ENCODE measurements around the gene IL36A. TPM values are rescaled to one million over a fixed set of nuclear protein-coding genes. Genes with fewer than 3 reads are reported as not detected.

Gene IL36A
- total and polyA plus RNA-seq, 2 donors (not counting 3 experiments of a cell fraction or from before 2014, with no cell fraction given) = not detected

GRCh38 chr2:113046465-113046864 lies 41.2 kb downstream of the IL36A start:
- Histone ChIP-seq H3K9me1 (replicated peaks; ENCODE audit: control insufficient read depth, extremely low read depth, insufficient read depth, low read length) (no peaks in the 10 kb centered on the region), H3K27me3 (ENCODE audit: control insufficient read depth in 2 of 2, insufficient read depth in 2 of 2, low read length in 2 of 2) (peaks cover 0 to 3% of the 10 kb centered on the region in 2 experiments), H3K36me3 (ENCODE audit: control insufficient read depth in 2 of 2, extremely low read depth in 1 of 2, insufficient read depth in 2 of 2, low read length in 2 of 2) (no peaks in the 10 kb centered on the region), H2AFZ (ENCODE audit: low read depth, low read length) (no peak overlapping the region), H3K4me3 (replicated peaks in 1 of 3; ENCODE audit: insufficient read depth in 1 of 3, low read depth in 1 of 3, low read length in 3 of 3) (no peak overlapping the region), H3K79me2 (ENCODE audit: control insufficient read depth, insufficient read depth, low read length) (no peaks in the 10 kb centered on the region), H3K9ac (replicated peaks; ENCODE audit: extremely low read depth, insufficient read depth, low read length) (no peak overlapping the region), H4K20me1 (replicated peaks; ENCODE audit: control insufficient read depth, extremely low read depth, insufficient read depth, low read length) (no peaks in the 10 kb centered on the region), H3K4me1 (ENCODE audit: control insufficient read depth, extremely low read depth, insufficient read depth, low read length) (no peaks in the 10 kb centered on the region), H3K9me3 (replicated peaks; ENCODE audit: control insufficient read depth, insufficient read depth, low read length) (no peaks in the 10 kb centered on the region), H3K27ac (ENCODE audit: insufficient read depth, low read depth, low read length) (no peak overlapping the region), H3K4me2 (ENCODE audit: insufficient read depth, low read length) (no peak overlapping the region)
- dilution Hi-C loops (cut with MboI; ENCODE audit: extremely low pct_ligation_motif_present, low sequenced_read_pairs) = no loop called here
- CTCF ChIA-PET = no interaction called here
- POLR2A ChIA-PET = no interaction called here
- FAIRE-seq = no peak
- BruUV-seq (replicated peaks) = no TSS peak
- intact Hi-C loops (cut with micrococcal nuclease) = no loop called here
- TF ChIP-seq JUN (IDR thresholded peaks at IDR 0.05; ENCODE audit: borderline replicate concordance, insufficient read depth, insufficient read length, low read depth) (no peak), EZH2 (IDR thresholded peaks at IDR 0.05; ENCODE audit: borderline replicate concordance, low read depth, low read length, severe bottlenecking) (no peak), MYC (IDR thresholded peaks at IDR 0.05; ENCODE audit: low read depth, low read length) (no peak), POLR2A (IDR thresholded peaks at IDR 0.05; ENCODE audit: low read depth, low read length) (no peak), GATA2 (IDR thresholded peaks at IDR 0.05; ENCODE audit: insufficient read depth, insufficient read length, low read depth, low read length) (no peak), POLR2AphosphoS5 (IDR thresholded peaks at IDR 0.05; ENCODE audit: insufficient read depth, low read depth, low read length) (no peak), FOS (IDR thresholded peaks at IDR 0.05; ENCODE audit: borderline replicate concordance, insufficient read depth, low read length) (no peak)
- TF ChIP-seq, protein P1, sequence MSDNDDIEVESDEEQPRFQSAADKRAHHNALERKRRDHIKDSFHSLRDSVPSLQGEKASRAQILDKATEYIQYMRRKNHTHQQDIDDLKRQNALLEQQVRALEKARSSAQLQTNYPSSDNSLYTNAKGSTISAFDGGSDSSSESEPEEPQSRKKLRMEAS (IDR thresholded peaks at IDR 0.05; ENCODE audit: insufficient read depth, insufficient read length) = no peak
- TF ChIP-seq, protein P2, sequence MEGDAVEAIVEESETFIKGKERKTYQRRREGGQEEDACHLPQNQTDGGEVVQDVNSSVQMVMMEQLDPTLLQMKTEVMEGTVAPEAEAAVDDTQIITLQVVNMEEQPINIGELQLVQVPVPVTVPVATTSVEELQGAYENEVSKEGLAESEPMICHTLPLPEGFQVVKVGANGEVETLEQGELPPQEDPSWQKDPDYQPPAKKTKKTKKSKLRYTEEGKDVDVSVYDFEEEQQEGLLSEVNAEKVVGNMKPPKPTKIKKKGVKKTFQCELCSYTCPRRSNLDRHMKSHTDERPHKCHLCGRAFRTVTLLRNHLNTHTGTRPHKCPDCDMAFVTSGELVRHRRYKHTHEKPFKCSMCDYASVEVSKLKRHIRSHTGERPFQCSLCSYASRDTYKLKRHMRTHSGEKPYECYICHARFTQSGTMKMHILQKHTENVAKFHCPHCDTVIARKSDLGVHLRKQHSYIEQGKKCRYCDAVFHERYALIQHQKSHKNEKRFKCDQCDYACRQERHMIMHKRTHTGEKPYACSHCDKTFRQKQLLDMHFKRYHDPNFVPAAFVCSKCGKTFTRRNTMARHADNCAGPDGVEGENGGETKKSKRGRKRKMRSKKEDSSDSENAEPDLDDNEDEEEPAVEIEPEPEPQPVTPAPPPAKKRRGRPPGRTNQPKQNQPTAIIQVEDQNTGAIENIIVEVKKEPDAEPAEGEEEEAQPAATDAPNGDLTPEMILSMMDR (IDR thresholded peaks at IDR 0.05; ENCODE audit: extremely low read depth in 1 of 2, insufficient read depth in 1 of 2, low read depth in 1 of 2, low read length in 2 of 2) = no peak
- no peak for DNase-seq (ENCODE audit: low read depth, low spot score)

Measured in endothelial cell of umbilical vein (primary cell).